Activated T-helper 17 cell treated with anti-CD3 and anti-CD28 coated beads, Interleukin-2, amount 50 U/mL, for 72 hours (primary cell): ENCODE data around the gene RPGRIP1. TPM values are rescaled to one million over a fixed set of nuclear protein-coding genes. Genes with fewer than 3 reads are reported as not detected.
"Not testable (repeated sequence)": the region's sequence is repeated elsewhere in the genome, so short reads cannot be mapped to it uniquely, and the experiment has no call there.

Experiments used
- ATAC-seq: fragments of 150-1000 bp; cut with Tn5 transposase; replicated peaks from 2 replicates; pipeline ENCODE4 v1.10.0; 2021; ENCODE audit warnings: mild to moderate bottlenecking, moderate library complexity
- H3K27ac Mint-ChIP-seq: one replicate; pipeline ENCODE4 v1.8.0; 2022; ENCODE audit warnings: mixed read lengths
- H3K27me3 Mint-ChIP-seq: one replicate; pipeline ENCODE4 v1.8.0; 2022; ENCODE audit warnings: mixed read lengths
- H3K36me3 Mint-ChIP-seq: one replicate; pipeline ENCODE4 v1.8.0; 2022; ENCODE audit warnings: low read depth, mild to moderate bottlenecking, mixed read lengths
- H3K4me1 Mint-ChIP-seq: one replicate; pipeline ENCODE4 v1.8.0; 2022; ENCODE audit warnings: mixed read lengths
- H3K4me3 Mint-ChIP-seq: one replicate; pipeline ENCODE4 v1.8.0; 2022; ENCODE audit warnings: mild to moderate bottlenecking, mixed read lengths
- H3K9me3 Mint-ChIP-seq: one replicate; pipeline ENCODE4 v1.8.0; 2022; ENCODE audit warnings: mixed read lengths
- total RNA-seq, 2 donors: library from RNA; stranded (reverse); gene quantifications; one replicate each; pipeline ENCODE4 v1.2.3, GENCODE V29; 2022

Gene RPGRIP1
- total RNA-seq, 2 donors from 2014 or later, result not detected

DNA sequence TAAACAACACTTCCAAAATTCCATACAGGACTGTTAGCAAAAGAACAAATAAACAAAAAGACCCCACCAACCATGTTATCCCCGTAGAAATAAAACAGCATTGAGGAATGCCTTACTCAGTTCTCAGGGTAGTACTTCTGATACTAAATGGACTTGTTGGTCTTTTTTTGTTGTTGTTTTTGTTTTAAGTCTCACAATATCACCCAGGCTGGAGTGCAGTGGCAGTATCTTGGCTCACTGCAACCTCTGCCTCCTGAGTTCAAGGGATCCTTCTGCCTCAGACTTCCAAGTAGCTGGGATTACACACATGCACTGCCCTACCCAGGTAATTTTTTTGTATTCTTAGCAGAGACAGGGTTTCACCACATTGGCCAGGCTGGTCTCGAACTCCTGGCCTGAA, 27.7 kb upstream of the RPGRIP1 start:
- Mint-ChIP-seq H3K9me3 (no peaks in the 10 kb centered on the region), H3K27me3 (no peaks in the 10 kb centered on the region), H3K27ac (no peak overlapping the region), H3K4me3 (peak overlapping the region; percentile 28), H3K36me3 (peaks cover 100% of the 10 kb centered on the region), H3K4me1 (peaks cover 31% of the 10 kb centered on the region)
- ATAC-seq, result no peak

DNA sequence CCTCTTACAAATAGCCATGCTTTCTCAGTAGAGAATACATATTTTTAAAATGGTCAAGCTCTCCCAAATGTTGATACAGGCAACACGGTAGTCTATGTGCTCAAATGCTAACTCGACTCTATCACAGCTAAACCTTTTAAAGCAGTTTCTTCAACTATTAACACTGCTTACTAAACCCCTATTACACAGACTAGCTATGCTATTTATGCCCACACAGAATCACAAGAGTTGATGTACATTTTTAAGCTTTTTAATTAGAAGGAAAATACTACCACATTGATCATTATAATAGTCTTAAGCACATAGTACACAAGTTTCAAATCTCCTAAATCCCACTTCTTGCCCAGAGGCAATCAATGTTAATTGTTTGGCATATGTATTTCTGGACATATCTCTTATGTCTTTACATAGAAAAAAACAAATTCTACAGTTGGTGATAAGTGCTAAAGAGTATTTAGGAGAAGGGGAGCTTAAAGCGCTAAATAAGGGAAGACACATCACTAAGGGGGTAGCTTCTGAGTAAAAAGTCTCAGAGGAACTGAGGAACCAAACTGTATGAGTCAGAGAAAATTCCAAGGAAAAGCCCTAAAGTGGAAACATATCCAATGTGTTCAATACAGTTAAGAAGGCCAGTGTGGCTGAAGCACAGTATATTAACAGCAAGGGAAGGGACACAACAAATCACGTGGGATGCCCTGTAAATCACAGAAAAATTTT, 24.3 kb upstream of the RPGRIP1 start:
- ATAC-seq, result no peak
- no peaks in the 10 kb centered on the region for H3K9me3 Mint-ChIP-seq
- peaks cover 46% of the 10 kb centered on the region for H3K4me1 Mint-ChIP-seq
- peak overlapping the region; percentile 94 for H3K4me3 Mint-ChIP-seq
- peak overlapping the region; percentile 65 for H3K27ac Mint-ChIP-seq
- no peaks in the 10 kb centered on the region for H3K27me3 Mint-ChIP-seq
- peaks cover 100% of the 10 kb centered on the region for H3K36me3 Mint-ChIP-seq

DNA sequence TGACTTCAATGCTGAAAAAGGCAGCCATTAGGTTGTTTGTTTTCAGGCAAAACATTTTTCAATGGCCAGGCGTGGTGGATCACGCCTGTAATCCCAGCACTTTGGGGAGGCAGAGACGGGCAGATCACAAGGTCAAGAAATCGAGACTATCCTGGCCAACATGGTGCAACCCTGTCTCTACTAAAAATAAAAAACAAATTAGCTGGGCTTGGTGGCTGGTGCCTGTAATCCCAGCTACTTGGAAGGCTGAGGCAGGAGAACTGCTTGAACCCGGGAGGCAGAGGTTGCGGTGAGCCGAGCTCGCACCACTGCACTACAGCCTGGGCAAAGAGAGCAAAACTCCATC, 23.8 kb upstream of the RPGRIP1 start:
- not testable (repeated sequence) for H3K9me3 Mint-ChIP-seq, ATAC-seq, H3K27me3 Mint-ChIP-seq
- Mint-ChIP-seq H3K4me1 (peaks cover 46% of the 10 kb centered on the region), H3K27ac (peak overlapping the region; percentile 65), H3K36me3 (peaks cover 100% of the 10 kb centered on the region), H3K4me3 (peak overlapping the region; percentile 94)

DNA sequence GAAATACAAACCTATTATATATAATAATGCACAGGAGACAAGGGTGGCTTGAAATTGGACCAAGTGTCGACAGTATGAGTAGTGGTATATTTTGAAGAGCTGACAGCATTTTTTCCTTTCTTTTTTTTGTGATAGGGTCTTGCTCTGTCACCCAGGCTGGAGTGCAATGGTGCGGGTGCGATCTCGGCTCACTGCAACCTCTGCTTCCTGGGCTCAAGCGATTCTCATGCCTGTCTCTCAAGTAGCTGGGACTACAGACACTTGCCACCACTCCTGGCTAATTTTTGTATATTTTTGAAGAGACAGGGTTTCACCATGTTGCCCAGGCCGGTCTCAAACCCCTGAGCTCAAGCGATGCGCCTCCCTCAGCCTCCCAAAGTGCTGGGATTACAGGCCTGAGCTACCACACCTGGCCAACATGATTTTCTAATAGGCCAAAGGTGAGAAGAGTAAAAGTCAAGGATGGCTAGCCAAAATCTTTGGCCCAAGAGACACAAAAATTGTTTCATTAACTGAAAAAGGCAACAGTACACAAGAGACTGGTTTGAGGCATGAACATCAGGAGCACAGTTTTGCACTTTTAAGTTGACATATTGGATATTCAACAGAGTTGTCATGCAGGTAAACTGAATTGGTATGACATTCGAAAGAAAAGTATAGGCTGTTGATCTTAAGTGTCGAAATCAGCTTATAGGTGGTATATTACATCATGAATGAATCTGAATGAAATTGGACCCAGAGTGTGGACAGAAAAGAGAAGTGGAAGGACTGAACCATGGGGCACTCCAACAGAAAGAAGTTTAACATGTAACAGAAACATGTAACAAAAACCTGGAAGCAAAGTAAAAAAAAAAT, 23.1 kb upstream of the RPGRIP1 start:
- Mint-ChIP-seq H3K4me1 (peaks cover 49% of the 10 kb centered on the region), H3K4me3 (peak overlapping the region; percentile 94), H3K36me3 (peaks cover 100% of the 10 kb centered on the region), H3K27me3 (no peaks in the 10 kb centered on the region), H3K27ac (peak overlapping the region; percentile 63), H3K9me3 (no peaks in the 10 kb centered on the region)
- no peak for ATAC-seq

DNA sequence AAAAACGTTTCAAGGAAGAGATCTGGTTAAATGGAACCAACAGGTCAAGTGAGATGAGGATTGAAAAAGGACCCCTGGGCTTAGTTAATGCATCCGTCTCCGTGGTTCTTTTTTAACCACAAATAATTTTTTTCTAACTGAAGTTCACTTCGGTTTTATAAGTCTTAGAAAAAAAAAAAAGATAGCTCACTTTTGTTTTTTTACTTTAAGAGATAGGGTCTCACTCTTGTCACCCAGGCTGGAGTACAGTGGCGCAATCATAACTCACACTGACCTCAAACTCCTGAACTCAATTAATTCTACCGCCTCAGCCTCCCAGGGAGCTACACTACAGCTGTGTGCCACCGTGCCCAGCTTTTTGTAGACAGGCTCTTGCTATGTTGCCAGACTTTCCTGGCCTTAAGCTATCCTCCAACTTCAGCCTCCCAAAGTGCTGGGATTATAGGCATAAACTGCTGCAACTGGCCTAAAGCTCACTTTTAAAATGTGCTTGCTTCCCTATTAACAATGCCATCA, 22.4 kb upstream of the RPGRIP1 start:
- H3K27me3 Mint-ChIP-seq, result no peaks in the 10 kb centered on the region
- ATAC-seq, result no peak
- H3K36me3 Mint-ChIP-seq, result peaks cover 100% of the 10 kb centered on the region
- H3K4me3 Mint-ChIP-seq, result peak overlapping the region; percentile 94
- H3K9me3 Mint-ChIP-seq, result no peaks in the 10 kb centered on the region
- peak overlapping the region; percentile 63 for H3K27ac Mint-ChIP-seq
- H3K4me1 Mint-ChIP-seq, result peaks cover 51% of the 10 kb centered on the region

DNA sequence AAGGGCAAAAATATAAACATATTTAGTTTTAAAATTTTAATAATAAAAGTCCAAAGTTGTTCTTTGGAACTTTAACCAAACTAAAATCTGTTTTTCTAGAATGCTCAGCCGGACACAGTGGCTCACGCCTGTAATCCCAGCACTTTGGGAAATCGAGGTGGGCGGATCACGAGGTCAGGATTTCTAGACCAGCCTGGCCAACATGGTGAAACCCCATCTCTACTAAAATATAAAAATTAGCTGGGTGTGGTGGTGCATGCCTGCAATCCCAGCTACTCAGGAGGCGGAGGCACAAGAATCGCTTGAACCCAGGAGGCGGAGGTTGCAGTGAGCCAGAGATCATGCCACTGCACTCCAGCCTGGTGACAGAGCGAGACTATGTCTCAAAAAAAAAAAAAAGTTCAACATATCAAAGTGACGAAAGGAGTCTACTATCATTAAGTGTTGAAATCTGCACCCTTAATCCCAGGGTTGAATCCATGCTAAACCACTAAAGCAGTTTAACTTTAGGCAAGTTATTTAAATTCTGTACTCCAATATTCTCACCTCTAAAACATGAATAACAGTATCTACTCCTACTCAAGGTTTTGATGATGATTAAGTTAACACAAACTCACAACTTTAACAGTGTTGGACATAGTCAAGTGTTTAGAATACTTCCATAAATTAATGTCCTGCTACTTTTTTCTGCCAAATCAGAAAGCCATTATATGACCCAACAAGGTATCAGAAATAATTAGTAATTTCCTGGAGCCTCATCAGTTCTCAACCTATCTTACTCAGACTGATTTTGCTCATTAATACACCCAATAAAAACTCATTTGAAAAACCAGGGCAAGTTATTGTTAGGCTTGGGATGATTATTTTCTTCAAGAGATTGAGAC, 21.6 kb upstream of the RPGRIP1 start:
- Mint-ChIP-seq H3K36me3 (peaks cover 100% of the 10 kb centered on the region), H3K9me3 (no peaks in the 10 kb centered on the region), H3K27ac (peak overlapping the region; percentile 86), H3K4me3 (peak overlapping the region; percentile 94), H3K4me1 (peaks cover 55% of the 10 kb centered on the region), H3K27me3 (no peaks in the 10 kb centered on the region)
- peak; percentile 72 for ATAC-seq

DNA sequence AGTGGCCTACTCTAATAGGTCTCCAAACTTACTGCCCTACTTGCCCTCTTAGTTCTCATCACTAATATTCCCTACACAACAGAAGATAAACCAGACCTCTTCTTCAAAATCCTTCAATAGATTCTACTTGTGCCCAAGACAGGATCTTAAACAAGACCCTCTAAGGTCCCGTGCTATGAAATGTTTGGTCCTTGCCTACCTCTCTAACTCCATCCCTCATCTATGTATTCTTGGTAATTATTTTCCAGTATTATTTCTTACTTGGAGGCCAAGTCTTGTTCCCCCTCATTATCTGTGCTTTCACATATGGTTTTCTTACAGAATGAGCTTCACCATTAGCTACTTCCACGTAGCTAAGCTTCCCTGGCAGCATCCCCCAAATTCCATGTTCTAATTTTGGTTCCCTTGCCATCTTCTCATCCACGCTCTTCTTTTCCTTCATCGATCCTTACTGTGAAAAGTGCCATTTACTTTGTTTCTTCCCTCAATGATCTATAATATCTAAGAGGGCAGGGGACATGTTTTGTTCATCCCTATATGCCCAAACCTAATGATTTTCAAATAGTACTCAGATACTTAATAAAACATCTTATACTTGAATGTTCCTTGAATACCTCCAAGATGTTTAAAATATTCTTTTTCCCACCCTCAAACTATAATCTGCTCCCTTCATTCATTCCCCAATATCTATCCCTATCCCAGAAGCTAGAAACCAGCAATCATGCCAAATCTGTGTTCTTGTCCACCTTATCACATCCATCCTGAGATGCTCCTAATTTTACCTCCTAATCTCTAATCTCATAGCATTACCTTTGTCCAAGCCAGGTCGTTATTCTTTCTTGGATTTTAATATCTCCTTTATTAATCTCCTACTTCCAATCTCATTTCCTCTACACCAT, 20.7 kb upstream of the RPGRIP1 start:
- Mint-ChIP-seq H3K4me3 (peak overlapping the region; percentile 94), H3K27ac (peak overlapping the region; percentile 86), H3K9me3 (no peaks in the 10 kb centered on the region), H3K27me3 (no peaks in the 10 kb centered on the region), H3K4me1 (peaks cover 64% of the 10 kb centered on the region), H3K36me3 (peaks cover 100% of the 10 kb centered on the region)
- no peak for ATAC-seq

DNA sequence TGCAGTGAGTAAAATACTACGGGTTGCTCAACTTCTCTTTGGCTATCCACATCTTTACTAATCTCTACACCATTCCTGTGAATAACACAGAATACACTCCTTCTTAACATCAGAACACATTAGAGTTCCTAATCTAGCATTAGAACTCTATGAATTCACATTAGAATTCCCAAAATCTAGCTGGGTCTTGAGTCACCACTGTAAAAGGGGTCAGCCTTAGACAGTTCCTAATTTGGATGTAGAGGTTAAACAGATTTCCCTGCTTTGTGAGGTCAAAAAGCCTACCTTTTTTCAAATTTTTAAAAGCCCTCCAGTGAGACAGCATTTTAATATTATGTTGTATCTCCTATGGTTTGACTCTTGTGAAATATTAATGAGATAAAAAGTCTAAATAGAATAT, 18.1 kb upstream of the RPGRIP1 start:
- Mint-ChIP-seq H3K27ac (peak overlapping the region; percentile 85), H3K4me3 (peak overlapping the region; percentile 94), H3K4me1 (peaks cover 61% of the 10 kb centered on the region), H3K27me3 (no peaks in the 10 kb centered on the region), H3K9me3 (no peaks in the 10 kb centered on the region), H3K36me3 (peaks cover 100% of the 10 kb centered on the region)
- no peak for ATAC-seq

DNA sequence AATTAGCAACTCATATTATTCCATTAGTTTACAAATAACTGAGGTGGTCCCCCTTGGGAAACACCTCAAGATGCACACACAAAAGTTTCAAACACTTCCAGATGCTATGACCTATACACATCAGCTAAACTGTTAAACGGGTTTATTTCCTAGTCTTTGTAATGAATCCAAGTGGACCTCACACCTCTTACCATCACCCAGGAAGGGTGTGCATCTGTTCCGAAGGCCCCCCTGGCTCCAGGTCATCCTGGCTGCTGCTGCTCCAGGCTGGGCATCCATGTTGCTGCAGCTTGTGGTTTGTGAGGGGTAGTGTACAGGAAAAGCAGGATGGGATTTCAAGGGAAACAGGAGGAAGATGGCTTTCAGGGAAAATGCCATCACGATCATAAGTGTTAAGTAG, 17.5 kb upstream of the RPGRIP1 start:
- Mint-ChIP-seq H3K4me3 (peak overlapping the region; percentile 94), H3K36me3 (peaks cover 100% of the 10 kb centered on the region), H3K4me1 (peaks cover 55% of the 10 kb centered on the region), H3K27me3 (no peaks in the 10 kb centered on the region), H3K9me3 (no peaks in the 10 kb centered on the region), H3K27ac (peak overlapping the region; percentile 85)
- ATAC-seq, result no peak

DNA sequence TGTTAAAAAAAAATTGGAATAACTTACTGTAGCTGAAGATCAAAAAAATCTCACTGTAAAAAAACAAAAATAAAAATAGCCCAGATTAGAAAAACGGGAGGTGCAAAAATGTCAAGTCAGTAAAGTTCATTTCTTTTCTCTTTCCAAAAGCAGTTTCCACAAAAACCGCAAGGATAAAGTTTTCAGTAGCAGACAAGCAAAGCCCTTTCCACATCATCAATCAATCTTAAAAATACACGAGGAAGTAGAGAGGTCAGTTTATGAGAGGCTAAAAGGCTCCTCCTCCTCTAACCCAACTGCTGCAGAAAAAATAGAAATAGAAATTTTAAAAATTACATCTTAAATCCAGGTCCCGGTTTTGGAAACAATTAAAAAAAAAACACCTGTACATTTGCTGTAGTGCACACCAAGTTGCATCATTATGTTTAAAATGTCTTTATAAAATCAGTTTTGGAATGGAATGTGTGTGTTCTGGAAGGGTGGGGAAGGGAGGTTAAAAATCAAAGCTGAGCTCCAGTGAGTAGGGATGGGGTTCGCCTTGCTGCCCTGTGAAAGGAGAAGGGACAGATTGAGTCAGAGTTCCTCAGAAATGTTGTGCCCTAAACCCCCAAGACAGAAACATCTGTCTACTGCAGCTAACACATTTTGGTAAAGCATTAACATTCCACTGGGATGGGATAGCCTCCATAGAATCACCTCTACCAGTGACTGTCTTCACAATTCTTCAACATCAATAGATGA, 16.4 kb upstream of the RPGRIP1 start:
- peak overlapping the region; percentile 99 for H3K27ac Mint-ChIP-seq
- peak; percentile 20 for ATAC-seq
- peaks cover 48% of the 10 kb centered on the region for H3K4me1 Mint-ChIP-seq
- H3K4me3 Mint-ChIP-seq, result peak overlapping the region; percentile 94
- H3K27me3 Mint-ChIP-seq, result no peaks in the 10 kb centered on the region
- H3K9me3 Mint-ChIP-seq, result no peaks in the 10 kb centered on the region
- H3K36me3 Mint-ChIP-seq, result peaks cover 100% of the 10 kb centered on the region

DNA sequence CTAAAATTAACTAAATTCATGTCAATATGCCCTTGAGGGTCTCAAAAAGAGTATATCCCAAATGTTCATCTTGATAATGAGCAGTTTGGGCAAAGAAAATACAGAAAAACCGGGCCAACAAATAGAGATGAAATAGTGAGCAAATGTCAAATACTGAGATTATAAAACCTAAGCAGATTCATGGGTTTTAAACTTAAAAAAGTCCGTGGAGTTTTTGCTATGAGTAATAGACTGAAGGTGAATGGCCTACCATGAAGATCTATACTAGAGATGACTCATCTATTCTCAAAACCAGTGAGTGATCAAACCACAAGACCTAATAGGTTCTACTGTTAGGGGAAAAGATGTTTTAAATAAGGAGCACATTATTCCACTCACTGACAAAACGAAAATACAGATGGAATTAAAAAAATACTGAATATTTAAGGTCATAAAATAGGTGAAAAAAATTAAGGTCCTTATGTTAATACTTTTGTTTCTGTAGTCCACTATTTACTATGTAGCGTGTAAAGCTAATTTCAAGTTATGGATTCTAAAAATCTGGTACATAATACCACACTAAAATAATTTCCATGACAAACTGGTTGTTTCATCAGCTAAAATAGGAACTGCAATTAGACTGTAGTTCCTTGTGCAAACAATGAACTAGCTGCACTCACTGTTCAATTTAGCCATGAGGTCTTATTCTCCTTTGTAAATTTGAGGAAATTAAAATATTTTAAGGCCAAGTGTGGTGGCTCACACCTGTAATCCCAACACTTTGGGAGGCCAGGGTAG, 15.7 kb upstream of the RPGRIP1 start:
- Mint-ChIP-seq H3K27me3 (no peaks in the 10 kb centered on the region), H3K9me3 (no peaks in the 10 kb centered on the region), H3K4me1 (peaks cover 41% of the 10 kb centered on the region), H3K27ac (peak overlapping the region; percentile 99), H3K36me3 (peaks cover 100% of the 10 kb centered on the region), H3K4me3 (peak overlapping the region; percentile 94)
- peak; percentile 82 for ATAC-seq

DNA sequence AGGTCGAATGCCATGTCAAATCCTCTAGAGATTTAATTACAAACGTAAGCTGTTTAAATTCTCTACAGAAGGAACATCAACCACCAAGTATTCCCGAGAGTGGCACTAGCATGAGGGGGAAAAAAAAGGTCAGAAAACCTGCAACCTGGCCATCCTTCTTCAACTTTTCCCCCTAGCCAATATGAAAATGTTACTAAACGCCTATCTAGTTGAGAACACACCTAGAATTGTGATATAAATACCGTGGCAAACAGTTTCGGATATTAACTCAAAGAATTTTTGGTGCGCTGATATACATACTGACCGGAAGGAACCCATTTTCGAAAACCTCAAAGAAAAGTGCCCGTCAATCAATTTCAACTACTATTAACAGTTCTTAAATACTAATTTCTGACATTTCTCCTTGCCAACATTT, 12.4 kb upstream of the RPGRIP1 start:
- no peak for ATAC-seq
- Mint-ChIP-seq H3K4me1 (peaks cover 24% of the 10 kb centered on the region), H3K9me3 (no peaks in the 10 kb centered on the region), H3K4me3 (peak overlapping the region; percentile 94), H3K27me3 (no peaks in the 10 kb centered on the region), H3K36me3 (peaks cover 74% of the 10 kb centered on the region), H3K27ac (peak overlapping the region; percentile 99)
